Stimulated activated CD4-positive, alpha-beta T cell treated with anti-CD3 and anti-CD28 coated beads, Interleukin-4, amount 100 ng/mL, for 4 hours (primary cell): ENCODE data around the gene CC2D1B.

Experiments
- DNase-seq, 2 experiments: peaks; one replicate each; pipeline ENCODE4 v3.0.0-alpha.2; 2020

CC2D1B gene

DNA sequence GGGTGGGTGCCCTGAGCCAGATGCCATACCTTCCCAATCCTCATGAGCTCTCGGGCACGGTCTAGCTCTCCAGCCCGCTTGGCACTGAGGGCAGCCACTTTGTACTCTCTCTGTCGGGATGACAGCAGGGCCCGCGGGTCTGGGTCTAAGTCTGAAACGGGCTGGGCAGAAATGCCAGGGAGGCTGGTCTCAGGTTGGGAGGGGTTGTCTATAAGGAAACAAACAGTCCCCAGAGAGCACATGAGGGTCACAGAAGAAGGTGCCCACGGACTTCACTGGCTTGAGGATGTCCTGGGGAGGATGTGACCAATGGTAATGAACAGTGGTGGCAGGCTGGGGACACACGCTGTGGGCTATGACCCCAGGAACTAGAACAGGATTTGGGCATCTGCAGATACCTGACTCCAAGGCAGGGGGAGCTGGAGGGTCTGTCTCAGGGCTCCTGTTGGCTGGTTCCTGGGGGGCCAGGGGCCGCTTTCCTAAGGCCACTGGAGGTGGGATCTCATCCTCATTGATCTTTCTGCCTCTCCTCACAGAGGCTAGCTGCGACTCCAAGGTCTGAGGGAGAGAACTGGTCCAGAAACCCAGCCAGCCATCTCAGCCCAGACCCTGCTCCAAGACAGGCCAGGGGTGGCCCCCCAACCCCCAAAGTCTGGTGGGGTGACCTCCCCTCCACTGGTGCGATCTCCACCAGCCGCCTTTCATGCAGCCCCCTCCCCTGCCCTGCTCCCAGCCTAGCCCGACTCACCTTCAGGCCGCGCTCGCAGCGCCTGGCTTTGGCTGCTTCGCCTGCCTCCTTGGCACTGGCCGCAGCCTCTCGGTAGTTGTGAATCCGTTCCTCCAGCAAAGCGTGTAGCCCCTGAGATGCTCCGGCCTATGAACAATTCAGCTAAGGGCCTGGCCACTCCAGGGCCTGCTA is 6.1 kb downstream of the CC2D1B start:
- DNase-seq, result no peak

GRCh38 chr1:52358851-52359497 is 7.0 kb downstream of the CC2D1B start:
- no peak for DNase-seq

GRCh38 chr1:52357397-52357796 is 8.6 kb downstream of the CC2D1B start:
- no peak for DNase-seq

DNA sequence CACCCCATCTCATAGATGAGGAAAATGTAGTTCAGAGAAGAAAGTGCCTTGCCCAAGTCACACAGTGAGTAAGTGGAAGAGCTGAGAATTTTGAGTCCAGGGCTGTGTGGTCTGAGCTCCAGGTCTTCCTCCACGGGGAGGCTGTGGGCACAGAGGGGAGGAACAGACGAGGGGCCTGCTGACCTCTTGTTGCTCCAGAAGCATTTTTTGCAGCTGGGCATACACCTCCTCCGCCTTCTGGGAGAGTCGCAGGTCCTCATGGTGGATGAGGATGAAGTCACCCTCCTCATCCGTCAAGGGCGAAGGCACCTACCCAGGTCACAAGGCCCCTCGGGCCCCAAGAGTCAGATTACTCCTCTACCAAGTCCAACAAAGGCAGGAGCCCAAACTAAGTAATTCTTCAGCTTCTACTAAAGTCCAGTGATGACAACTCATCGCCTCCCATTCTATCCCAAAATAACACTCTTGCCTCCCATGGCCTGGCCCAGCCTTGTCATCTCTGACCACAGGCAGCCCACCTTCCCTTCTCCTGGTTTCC is 9.1 kb downstream of the CC2D1B start:
- no peak for DNase-seq

GRCh38 chr1:52355847-52356505 is 10.0 kb downstream of the CC2D1B start:
- no peak for DNase-seq

- DNase-seq, result no peak
These were observed 10.6 kb downstream of the CC2D1B start for GRCh38 chr1:52355436-52355835.

DNA sequence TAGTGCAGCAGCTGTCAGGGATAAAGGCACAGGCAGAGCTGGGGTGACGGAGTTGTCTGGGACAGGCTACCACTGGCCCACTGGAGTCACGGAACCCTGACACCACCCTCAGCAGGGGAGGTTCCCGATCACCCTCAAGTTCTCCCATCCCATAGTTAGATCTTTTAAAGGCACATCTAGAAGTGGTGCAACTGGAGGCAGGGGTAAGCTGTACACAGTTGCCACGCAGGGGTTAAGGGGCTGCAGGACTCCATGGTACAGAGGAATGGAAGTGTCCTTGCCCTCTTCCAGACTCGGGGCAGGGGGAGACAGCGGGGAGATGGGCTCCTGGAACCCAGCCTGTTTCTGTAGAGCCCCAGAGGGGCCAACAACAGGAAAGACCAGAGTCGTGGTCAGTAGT is 13.3 kb downstream of the CC2D1B start:
- no peak for DNase-seq

GRCh38 chr1:52348704-52349300 is 17.2 kb downstream of the CC2D1B start:
- DNase-seq, result no peak

GRCh38 chr1:52346653-52347052 is 19.4 kb downstream of the CC2D1B start:
- no peak for DNase-seq

GRCh38 chr1:52345252-52345651 is 20.8 kb downstream of the CC2D1B start:
- DNase-seq, result no peak

GRCh38 chr1:52343979-52344378 is 22.0 kb downstream of the CC2D1B start:
- no peak for DNase-seq

DNA sequence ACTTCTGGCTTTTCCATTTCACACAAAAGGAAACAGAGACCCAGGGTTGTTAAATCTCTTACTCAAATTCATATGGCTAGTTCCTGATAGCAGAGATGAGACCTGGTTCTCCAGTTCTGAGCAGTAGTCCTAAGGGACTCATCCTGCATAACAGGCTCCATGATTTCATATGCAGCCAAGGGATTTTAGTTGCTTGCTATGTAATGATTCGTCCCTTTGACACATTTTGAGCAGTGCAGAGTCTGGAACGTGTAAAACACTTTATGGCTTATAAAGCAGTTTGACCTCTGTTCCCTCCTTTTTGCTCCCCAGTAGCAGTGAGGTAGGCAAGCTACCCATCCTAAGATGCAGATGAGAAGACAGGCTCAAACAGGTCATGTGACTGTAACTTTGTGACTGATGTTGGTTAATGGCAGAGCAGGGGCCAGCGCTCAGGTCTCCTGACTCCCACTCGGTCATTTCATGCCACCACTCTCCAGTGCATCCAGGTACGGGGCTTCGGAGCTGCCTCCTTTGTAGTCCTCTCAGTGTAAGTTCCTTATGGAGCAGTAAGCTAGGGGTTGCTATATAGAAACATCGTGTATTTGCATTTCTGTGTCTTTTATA is 24.2 kb downstream of the CC2D1B start:
- no peak for DNase-seq

- DNase-seq, result no peak
These were observed 28.6 kb downstream of the CC2D1B start for GRCh38 chr1:52337439-52337838.

GRCh38 chr1:52334906-52335528 is 31.0 kb downstream of the CC2D1B start:
- no peak for DNase-seq

DNA sequence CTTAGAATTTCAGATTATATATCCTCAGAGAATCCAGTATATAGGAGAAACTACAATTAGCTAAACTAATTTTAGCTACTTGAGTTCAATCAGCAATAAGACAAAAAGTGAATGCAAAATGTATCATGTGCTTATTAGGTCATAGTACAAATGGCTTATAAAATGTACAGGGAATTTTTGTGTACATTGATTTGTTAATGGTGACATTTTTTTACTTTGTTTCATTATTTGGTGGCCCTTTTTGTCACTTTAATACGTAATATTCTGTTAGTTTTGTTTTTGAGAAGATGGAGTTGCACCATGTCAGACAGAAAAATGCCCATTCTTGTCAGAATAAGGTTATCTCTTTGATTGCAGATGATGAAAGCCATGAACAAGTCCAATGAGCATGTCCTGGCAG is 33.6 kb downstream of the CC2D1B start:
- DNase-seq, result no peak

GRCh38 chr1:52328615-52329014 is 37.4 kb downstream of the CC2D1B start:
- DNase-seq, result no peak

DNA sequence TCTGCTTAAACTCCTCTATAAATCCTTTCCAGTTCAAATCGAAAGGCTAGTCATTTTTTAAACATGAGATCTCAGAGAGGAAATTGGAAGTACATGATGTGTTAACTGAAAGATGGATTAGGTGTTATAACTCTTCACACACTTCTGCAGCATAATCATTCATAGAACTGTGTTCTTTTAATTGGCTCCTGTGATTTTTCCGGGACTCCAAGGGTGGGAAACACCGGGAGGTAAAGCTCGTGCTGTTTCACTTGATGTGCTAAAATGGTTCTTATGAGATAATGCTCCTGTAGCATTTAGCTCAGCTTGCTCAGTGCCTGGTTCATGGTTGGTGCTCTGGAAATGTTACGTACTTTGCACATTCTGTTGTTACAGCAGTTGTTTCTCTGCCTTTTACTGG is 40.2 kb downstream of the CC2D1B start:
- no peak for DNase-seq

- DNase-seq, result no peak
These were observed 42.3 kb downstream of the CC2D1B start for GRCh38 chr1:52323731-52324130.

DNA sequence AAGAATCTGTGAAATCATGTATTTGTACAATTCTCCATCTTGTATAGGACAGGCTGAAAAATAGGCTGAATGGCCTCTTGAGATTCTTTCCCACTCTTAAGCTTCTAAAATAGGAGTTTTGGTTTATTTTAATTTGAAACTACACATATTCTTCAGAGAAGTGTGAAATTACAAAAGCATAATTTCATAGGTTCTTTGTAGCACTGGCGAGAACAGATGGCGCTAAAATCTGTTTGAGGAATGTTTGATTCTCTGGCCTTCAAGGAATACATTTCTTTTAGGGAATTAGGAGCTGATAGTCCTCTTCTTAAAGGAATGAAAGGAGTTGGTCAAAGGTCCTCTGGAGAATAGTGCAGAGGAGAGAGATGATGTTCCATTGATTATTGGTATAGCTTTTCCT is 44.9 kb downstream of the CC2D1B start:
- no peak for DNase-seq

DNA sequence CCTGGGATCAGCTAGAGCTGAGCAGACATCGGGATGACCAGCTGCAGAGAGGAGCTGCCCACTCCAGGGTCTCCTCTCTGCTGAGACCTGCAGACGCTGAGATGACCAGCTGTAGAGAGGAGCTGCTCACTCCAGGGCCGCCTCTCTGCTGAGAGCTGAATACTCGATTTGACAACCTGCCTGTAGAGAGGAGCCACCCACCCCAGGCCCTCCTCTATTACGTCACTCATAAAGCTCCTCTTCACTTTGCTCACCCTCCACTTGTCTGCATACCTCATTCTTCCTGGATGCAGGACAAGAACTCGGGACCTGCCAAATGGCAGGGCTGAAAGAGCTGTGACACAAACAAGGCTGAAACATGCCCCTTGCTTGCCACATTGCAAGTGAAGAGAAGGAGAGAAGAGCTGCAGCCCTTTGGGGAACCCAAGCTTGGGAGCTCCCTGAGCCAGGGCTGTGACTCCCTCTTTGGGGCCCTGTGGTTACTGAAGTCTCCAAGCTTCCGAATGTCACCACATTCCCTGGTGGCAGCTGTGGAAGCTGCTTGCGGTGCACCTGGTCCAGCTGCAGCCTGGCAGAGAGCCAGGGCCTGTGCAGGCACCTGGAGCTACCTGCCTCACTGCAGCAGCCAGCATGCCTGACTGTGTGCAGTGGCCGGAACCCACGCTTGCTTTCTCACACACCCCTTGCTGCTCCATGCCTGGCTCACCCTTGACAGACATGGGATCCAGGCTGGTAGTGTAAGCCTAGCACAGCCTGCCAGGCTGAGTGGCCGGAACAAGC is 59.6 kb downstream of the CC2D1B start:
- DNase-seq, result no peak
